HG03064 (cell line): Measurements from ENCODE around the gene U2SURP.
"Not testable (repeated sequence)": the region's sequence is repeated elsewhere in the genome, so short reads cannot be mapped to it uniquely, and the experiment has no call there.

ENCODE experiments used
- ATAC-seq: cut with Tn5 transposase; IDR thresholded peaks from one replicate; pipeline ENCODE4 v1.9.1; 2021; ENCODE audit warnings: low read depth; ENCODE audit not compliant: unreplicated experiment

The U2SURP gene

GRCh38 chr3:143010024-143010423 lies 8.7 kb downstream of the U2SURP start:
- ATAC-seq: no peak

GRCh38 chr3:143011705-143012104 lies 10.3 kb downstream of the U2SURP start:
- no peak for ATAC-seq

GRCh38 chr3:143014921-143015320 lies 13.6 kb downstream of the U2SURP start:
- no peak for ATAC-seq

- ATAC-seq: no peak
These were observed 15.1 kb downstream of the U2SURP start for GRCh38 chr3:143016321-143016972.

- no peak for ATAC-seq
These were observed 23.1 kb downstream of the U2SURP start for GRCh38 chr3:143024351-143024960.

GRCh38 chr3:143031327-143031726 lies 30.0 kb downstream of the U2SURP start:
- no peak for ATAC-seq

- ATAC-seq: not testable (repeated sequence)
These were observed 30.5 kb downstream of the U2SURP start for GRCh38 chr3:143031796-143032387.

GRCh38 chr3:143035466-143036211 lies 34.3 kb downstream of the U2SURP start:
- ATAC-seq: no peak

- no peak for ATAC-seq
These were observed 35.2 kb downstream of the U2SURP start for GRCh38 chr3:143036557-143036956.

- ATAC-seq: no peak
These were observed 36.5 kb downstream of the U2SURP start for GRCh38 chr3:143037867-143038266.

- ATAC-seq: no peak
These were observed 39.0 kb downstream of the U2SURP start for GRCh38 chr3:143040261-143040879.

- no peak for ATAC-seq
These were observed 40.5 kb downstream of the U2SURP start for GRCh38 chr3:143041903-143042302.

GRCh38 chr3:143045639-143046038 lies 44.3 kb downstream of the U2SURP start:
- no peak for ATAC-seq

- not testable (repeated sequence) for ATAC-seq
These were observed 44.7 kb downstream of the U2SURP start for GRCh38 chr3:143046075-143046474.

GRCh38 chr3:143054011-143054410 lies 52.6 kb downstream of the U2SURP start:
- no peak for ATAC-seq

GRCh38 chr3:143056372-143056771 lies 55.0 kb downstream of the U2SURP start:
- no peak for ATAC-seq

GRCh38 chr3:143060906-143061305 lies 59.5 kb downstream of the U2SURP start:
- ATAC-seq: peak; percentile 96

- ATAC-seq: no peak
These were observed 61.6 kb downstream of the U2SURP start for GRCh38 chr3:143063018-143063417.

GRCh38 chr3:143064777-143065176 lies 63.4 kb downstream of the U2SURP start:
- ATAC-seq: no peak

GRCh38 chr3:143065364-143065763 lies 64.0 kb downstream of the U2SURP start:
- ATAC-seq: no peak

GRCh38 chr3:143066033-143066432 lies 64.7 kb downstream of the U2SURP start:
- no peak for ATAC-seq
